ENCODE measurements around the gene MET. TPM values are rescaled to one million over a fixed set of nuclear protein-coding genes. Genes with fewer than 3 reads are reported as not detected.

The MET gene
- total and polyA plus RNA-seq, 2 of the 8 experiments (the other 6 are each of a cell fraction or from before 2014, with no cell fraction given) = 3.5 to 12.9 TPM

DNA sequence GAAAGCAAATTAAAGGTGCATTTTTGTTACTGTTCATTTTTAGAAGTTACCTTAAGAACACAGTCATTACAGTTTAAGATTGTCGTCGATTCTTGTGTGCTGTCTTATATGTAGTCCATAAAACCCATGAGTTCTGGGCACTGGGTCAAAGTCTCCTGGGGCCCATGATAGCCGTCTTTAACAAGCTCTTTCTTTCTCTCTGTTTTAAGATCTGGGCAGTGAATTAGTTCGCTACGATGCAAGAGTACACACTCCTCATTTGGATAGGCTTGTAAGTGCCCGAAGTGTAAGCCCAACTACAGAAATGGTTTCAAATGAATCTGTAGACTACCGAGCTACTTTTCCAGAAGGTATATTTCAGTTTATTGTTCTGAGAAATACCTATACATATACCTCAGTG, 99.6 kb downstream of the MET start:
- Histone ChIP-seq H3K79me2 (ENCODE audit: control insufficient read depth in 1 of 2, insufficient read depth in 2 of 2, low read length in 2 of 2) (no peaks in the 10 kb centered on the region), H3K23me2 (ENCODE audit: low read depth, low read length) (no peaks in the 10 kb centered on the region), H3K4me1 (replicated peaks in 1 of 4; ENCODE audit: control insufficient read depth in 3 of 4, insufficient read depth in 4 of 4, low read length in 3 of 4) (no peaks in the 10 kb centered on the region), H4K8ac (ENCODE audit: extremely low read depth, insufficient read depth, low read length) (no peak overlapping the region), H3K18ac (ENCODE audit: extremely low read depth, low read length) (no peak overlapping the region), H3K27me3 (replicated peaks in 1 of 4; ENCODE audit: control insufficient read depth in 3 of 4, extremely low read depth in 1 of 4, insufficient read depth in 3 of 4, low read length in 3 of 4) (peaks cover 3 to 19% (median 6%) of the 10 kb centered on the region in 4 experiments; a peak in 5 of 7 replicates), H2BK15ac (ENCODE audit: low read length) (no peak overlapping the region), H3K4ac (replicated peaks; ENCODE audit: insufficient read length, low read depth, low read length) (no peak overlapping the region), H3K14ac (ENCODE audit: insufficient read length) (no peak overlapping the region), H2BK5ac (ENCODE audit: low read depth, low read length) (no peak overlapping the region), H2BK20ac (ENCODE audit: low read length) (no peak overlapping the region), H3K27ac (ENCODE audit: low read depth, low read length) (no peak overlapping the region), H2AK5ac (ENCODE audit: low read depth, low read length) (no peak overlapping the region), H3K9ac (replicated peaks in 1 of 4; ENCODE audit: extremely low read depth in 1 of 4, low read depth in 3 of 4, low read length in 3 of 4) (no peak overlapping the region), H4K5ac (ENCODE audit: insufficient read length, low read depth, low read length) (no peak overlapping the region), H3K56ac (replicated peaks; ENCODE audit: insufficient read length, low read depth, low read length) (no peak overlapping the region), H4K91ac (replicated peaks; ENCODE audit: insufficient read length, low read length) (no peak overlapping the region), H3K36me3 (ENCODE audit: control insufficient read depth in 2 of 4, insufficient read depth in 4 of 4, low read length in 3 of 4) (no peaks in the 10 kb centered on the region), H3K9me3 (ENCODE audit: insufficient read depth in 2 of 2, low read depth in 1 of 2, low read length in 1 of 2) (no peaks in the 10 kb centered on the region), H2AFZ (ENCODE audit: low read length) (no peak overlapping the region), H3K23ac (ENCODE audit: insufficient read length) (no peak overlapping the region), H2BK12ac (ENCODE audit: low read depth, low read length) (no peak overlapping the region), H3K4me2 (ENCODE audit: insufficient read depth in 1 of 2, low read depth in 2 of 2, low read length in 2 of 2) (no peak overlapping the region), H3K79me1 (ENCODE audit: low read depth, low read length) (no peaks in the 10 kb centered on the region), H3K4me3 (ENCODE audit: extremely low read depth in 1 of 4, insufficient read depth in 2 of 4, low read depth in 3 of 4, low read length in 4 of 4) (no peak overlapping the region), H4K20me1 (replicated peaks in 1 of 2; ENCODE audit: control insufficient read depth in 1 of 2, insufficient read depth in 2 of 2, low read length in 2 of 2) (no peaks in the 10 kb centered on the region), H2BK120ac (replicated peaks; ENCODE audit: low read depth, low read length) (no peak overlapping the region)
- ChIA-PET CTCF (ENCODE audit: partially characterized antibody) (interaction anchor here (1.3 to 3.7 kb wide), 3 partner anchors 9 to 37 kb away, joined by 4 to 11 read pairs (median 6); no protein-coding TSS in a partner anchor), POLR2A (ENCODE audit: partially characterized antibody) (interaction anchor here (0.5 kb wide), 1 partner anchor 706 kb away, joined by 3 read pairs; no protein-coding TSS in a partner anchor)
- FAIRE-seq (no peak), DNase-seq (ENCODE audit: low read depth in 1 of 2, low spot score in 2 of 2) (no peak)
- 87% methylated on average over 7 of the region's 7 CpGs; no CpG with 5 or more reads in 1 of the 2 experiments for WGBS, 2 experiments (ENCODE audit: extremely low coverage in 1 of 2, insufficient coverage in 1 of 2, insufficient read length in 1 of 2, insufficient replicate concordance in 2 of 2, low coverage in 1 of 2, low lambda C conversion rate in 2 of 2, missing lambda C conversion rate in 1 of 2)
- no peak for TF ChIP-seq EP300 (IDR thresholded peaks at IDR 0.05; ENCODE audit: borderline replicate concordance in 1 of 2, low read depth in 2 of 2, low read length in 2 of 2)
- TF ChIP-seq SP1 (IDR thresholded peaks at IDR 0.05; ENCODE audit: low read depth, low read length) = no peak
- TF ChIP-seq POLR2AphosphoS5 (IDR thresholded peaks at IDR 0.05; ENCODE audit: low read depth, low read length) = no peak
- no peak for TF ChIP-seq TEAD4 (IDR thresholded peaks at IDR 0.05; ENCODE audit: low read depth, low read length)
- TF ChIP-seq, protein P1, sequence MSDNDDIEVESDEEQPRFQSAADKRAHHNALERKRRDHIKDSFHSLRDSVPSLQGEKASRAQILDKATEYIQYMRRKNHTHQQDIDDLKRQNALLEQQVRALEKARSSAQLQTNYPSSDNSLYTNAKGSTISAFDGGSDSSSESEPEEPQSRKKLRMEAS (IDR thresholded peaks at IDR 0.05) = no peak
- TF ChIP-seq CTCF (IDR thresholded peaks at IDR 0.05; ENCODE audit: control extremely low read depth in 1 of 3, insufficient read depth in 1 of 3, low read depth in 1 of 3, low read length in 3 of 3) = no peak
- TF ChIP-seq NANOG (IDR thresholded peaks at IDR 0.05; ENCODE audit: insufficient read depth, low read depth, low read length, poor library complexity, severe bottlenecking) = no peak
- no peak for TF ChIP-seq POLR2A (IDR thresholded peaks at IDR 0.05; ENCODE audit: control extremely low read depth in 1 of 2, low read depth in 2 of 2, low read length in 2 of 2)
- TF ChIP-seq ZNF274 (IDR thresholded peaks at IDR 0.05; ENCODE audit: borderline replicate concordance, extremely low read depth, low read length) = no peak
- no peak for TF ChIP-seq CBX5 (IDR thresholded peaks at IDR 0.05; ENCODE audit: low read depth, low read length)
- no peak for TF ChIP-seq KDM1A (IDR thresholded peaks at IDR 0.05; ENCODE audit: borderline replicate concordance, low read length)
- no peak for TF ChIP-seq JUND (IDR thresholded peaks at IDR 0.05; ENCODE audit: low read length)
